HG03521 (cell line): ENCODE measurements around the gene SLC2A4RG.

Experiments
- ATAC-seq: cut with Tn5 transposase; IDR thresholded peaks from one replicate; pipeline ENCODE4 v1.9.1; 2021; ENCODE audit warnings: mild to moderate bottlenecking, moderate library complexity; ENCODE audit not compliant: unreplicated experiment

The SLC2A4RG gene

DNA sequence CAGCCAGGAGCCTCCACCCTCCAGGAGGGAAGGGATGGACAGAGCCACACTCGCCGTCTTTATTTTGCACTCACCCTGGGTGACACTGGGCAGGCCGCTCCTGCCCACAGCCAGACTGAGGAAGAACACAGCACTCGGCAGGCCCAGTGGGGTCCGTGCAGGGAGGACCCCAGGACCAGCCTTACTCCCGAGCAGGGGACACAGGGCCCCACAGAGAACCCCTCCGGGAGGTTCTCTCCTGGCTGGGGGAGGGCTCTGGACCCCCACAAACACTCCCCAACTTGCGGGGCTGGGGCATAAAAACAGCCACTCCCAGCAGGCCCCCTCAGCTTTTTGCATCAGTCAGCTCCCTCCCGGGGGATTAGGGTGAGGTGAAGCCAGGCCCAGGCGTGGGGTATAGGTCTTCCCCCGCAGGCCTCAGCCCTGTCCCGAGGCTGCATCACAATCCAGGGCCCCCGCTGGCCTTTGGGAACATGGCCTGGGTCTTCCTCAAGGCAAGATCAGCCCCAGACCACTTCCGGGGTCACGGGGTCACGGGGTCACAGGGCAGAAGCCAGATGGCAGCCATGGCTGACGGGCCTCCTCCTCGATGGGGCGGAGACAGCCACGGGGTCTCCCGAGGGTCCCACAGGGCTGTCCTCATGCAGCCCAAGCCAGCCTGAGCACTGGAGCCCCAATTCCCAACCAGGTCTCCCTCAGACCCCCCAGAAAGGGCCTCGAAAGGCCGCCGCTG lies 39.9 kb upstream of the SLC2A4RG start:
- no peak for ATAC-seq

DNA sequence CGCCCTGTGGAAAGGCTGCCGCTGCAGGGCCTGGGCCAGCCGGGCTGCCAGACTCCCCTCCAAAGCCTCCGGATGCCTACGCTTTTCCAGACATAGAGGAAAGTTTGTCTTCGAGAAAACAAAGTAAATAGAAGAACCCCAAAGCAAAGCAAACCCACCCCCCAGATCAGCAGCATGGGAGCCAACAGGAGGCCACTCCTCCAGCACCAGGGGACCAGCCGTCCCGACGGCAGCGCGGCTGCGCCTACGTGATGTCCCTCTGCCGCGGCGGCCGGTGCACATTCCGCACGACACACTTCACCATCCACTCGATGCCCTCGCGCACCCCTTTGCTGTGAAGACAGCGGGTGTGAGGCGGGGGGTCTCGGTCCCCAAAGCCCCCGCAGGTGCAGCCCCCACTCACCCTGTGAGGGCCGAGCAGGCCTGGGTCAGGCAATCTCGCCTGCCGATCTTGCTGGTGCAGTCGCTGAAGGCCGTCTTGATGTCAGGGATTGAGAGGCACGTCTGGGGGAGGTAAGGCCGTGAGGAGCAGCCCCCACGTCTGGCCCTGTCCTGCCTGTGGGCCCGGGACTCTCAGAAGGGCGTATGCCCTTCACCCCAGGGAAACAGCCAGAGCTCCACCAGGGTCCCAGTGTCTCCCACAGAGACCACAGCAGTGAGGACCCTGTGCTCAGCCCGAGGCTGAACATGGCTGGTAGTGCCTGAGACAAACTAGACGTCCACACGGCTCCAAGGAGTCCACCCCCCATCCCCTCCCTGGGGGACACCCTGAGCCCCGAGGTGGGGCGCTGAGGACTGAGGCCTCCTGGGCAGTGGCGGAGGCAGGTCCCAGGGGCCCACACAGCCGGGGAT lies 39.2 kb upstream of the SLC2A4RG start:
- no peak for ATAC-seq

GRCh38 chr20:63701051-63701328 lies 38.6 kb upstream of the SLC2A4RG start:
- no peak for ATAC-seq

DNA sequence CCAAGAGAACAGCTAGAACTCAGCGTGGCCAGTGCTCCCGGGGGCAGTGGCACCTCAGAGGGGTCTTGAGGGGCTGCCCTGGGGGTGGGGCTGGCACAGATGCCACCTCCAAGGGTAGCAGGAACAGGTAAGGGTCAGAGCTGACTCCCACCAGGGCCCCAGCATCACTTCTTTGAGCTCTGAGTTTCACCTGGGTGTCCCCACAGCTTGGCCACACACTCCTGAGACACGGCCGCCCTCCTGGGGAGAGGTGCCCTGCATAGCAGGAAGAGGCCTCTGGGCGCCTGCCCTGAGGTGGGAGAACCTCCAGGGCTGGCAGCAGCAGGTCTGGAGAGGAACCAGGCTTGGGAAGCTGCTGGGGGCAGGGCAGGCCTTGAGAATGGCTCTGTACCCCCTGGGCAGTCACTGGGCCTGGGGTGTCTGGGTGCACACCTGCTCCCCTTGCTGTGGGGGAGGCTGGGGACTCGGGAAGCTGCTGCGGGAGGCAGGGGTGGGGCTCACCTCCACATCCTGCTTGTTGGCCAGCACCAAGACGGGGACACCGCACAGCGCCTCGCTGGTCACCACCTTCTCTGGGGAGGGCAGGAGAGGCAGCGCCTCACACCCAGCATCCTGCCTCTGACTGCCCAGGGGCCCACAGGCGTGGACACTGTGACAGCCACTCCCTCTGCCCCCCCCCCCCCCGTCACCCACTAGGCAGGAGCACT lies 38.1 kb upstream of the SLC2A4RG start:
- no peak for ATAC-seq

GRCh38 chr20:63702036-63702665 lies 37.4 kb upstream of the SLC2A4RG start:
- no peak for ATAC-seq

GRCh38 chr20:63702751-63703470 lies 36.7 kb upstream of the SLC2A4RG start:
- no peak for ATAC-seq

DNA sequence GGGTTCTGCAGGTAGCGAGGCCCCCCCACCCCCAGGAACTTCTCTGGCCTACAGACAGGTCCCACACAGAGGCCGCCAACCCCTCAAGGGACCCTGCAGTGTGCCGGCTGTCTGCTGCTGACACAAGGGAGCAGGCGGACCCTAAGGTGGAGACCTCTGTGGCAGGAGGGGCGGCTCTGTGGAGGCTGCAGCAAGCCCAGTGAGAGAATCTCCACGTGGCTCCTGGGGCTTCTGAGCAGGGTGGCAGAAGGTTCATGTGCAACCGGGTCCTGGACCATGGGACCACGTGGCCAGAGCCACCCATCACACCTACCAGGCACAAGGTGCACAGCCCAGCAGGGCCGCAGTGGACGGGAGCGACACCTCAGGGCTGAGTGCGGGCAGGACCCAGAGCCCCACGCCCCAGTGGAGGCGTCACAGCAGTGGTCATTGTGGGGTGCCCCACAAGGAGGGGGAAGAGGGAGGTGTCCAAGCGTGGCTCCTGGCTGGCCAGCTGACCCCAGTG lies 36.1 kb upstream of the SLC2A4RG start:
- no peak for ATAC-seq

GRCh38 chr20:63703976-63704748 lies 35.4 kb upstream of the SLC2A4RG start:
- ATAC-seq: no peak

GRCh38 chr20:63704749-63705117 lies 34.8 kb upstream of the SLC2A4RG start:
- no peak for ATAC-seq

- ATAC-seq: no peak
These were observed 34.1 kb upstream of the SLC2A4RG start for GRCh38 chr20:63705232-63706026.

DNA sequence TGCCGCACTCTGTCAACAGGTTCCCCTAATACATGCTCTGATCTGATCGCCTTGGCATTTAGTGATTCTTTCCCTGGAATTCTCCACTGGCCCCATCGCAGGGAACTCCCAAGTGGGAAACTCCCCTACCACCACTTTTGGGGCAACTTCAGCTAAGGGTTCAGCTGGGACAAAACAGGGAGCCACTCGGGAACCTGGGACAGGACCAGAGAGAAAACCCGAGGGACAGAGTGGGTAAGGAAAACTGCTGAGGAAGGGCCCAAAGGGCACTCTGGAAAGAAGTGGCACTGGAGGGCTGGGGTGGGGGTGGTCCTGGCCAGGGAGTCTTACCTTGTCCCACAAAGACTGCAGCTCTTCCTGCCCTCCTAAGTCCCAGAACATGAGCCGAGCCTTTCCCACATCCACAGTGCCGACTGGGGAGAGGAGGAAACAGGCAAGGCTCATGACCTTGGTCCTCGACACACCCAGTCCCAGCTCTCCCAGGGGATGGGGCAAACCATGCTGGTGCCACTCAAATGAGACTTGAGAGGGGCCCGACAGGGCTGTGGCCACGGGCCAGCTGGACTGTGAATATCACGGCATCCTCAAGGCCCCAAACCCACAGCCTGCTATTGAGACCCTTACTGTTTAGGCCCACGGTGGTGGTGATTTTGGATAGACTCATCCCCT lies 33.4 kb upstream of the SLC2A4RG start:
- no peak for ATAC-seq

GRCh38 chr20:63706852-63707557 lies 32.6 kb upstream of the SLC2A4RG start:
- peak; percentile 25 for ATAC-seq

- ATAC-seq: peak; percentile 60
These were observed 31.8 kb upstream of the SLC2A4RG start, which contains the start of the genes ARFRP1 and ZGPAT for GRCh38 chr20:63707558-63708300. Gene ARFRP1, minus strand, starts transcription at chr20:63707976. Its CDS starts 885 bp downstream, at chr20:63707091. Gene ZGPAT, plus strand, starts transcription at chr20:63708039. Its CDS starts 542 bp downstream, at chr20:63708581.

- no peak for ATAC-seq
These were observed 31.1 kb upstream of the SLC2A4RG start for GRCh38 chr20:63708301-63709148.

DNA sequence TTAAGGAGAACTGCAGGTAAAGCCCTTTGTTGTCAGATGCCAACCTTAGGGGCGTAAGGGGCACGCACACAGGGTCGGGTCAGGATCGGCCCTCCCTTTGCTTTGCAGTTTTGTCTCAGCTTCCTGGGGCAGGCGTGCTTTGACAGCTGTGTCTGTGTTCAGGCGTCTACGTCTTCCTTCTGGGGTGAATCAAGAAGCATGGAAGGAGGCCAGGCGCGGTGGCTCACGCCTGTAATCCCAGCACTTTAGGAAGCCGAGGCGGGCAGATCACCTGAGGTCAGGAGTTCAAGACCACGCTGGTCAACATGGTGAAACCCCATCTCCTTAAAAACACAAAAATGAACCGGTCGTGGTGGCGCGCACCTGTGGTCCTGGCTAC lies 30.4 kb upstream of the SLC2A4RG start:
- ATAC-seq: no peak

- ATAC-seq: no peak
These were observed 28.4 kb upstream of the SLC2A4RG start for GRCh38 chr20:63711085-63711645.
